GM23248 (cell line): ENCODE data around the gene LYZL2. TPM values are rescaled to one million over a fixed set of nuclear protein-coding genes. Genes with fewer than 3 reads are reported as not detected.
"Not testable (repeated sequence)": the region's sequence is repeated elsewhere in the genome, so short reads cannot be mapped to it uniquely, and the experiment has no call there.

Source experiments
- DNase-seq: peaks from one replicate; pipeline ENCODE4 v3.0.0-alpha.2; 2015
- H2AFZ ChIP-seq: fragments of 200-600 bp; sonication (generic); 2 replicates; pipeline ENCODE4 v1.6.1; 2016; ENCODE audit warnings: antibody characterized with exemption
- H3F3A ChIP-seq: fragments of 200-600 bp; sonication (generic); 2 replicates; pipeline ENCODE4 v1.6.1; 2016; ENCODE audit warnings: mild to moderate bottlenecking, antibody characterized with exemption, mixed run types; ENCODE audit not compliant: insufficient read depth
- H3K27ac ChIP-seq: fragments of 200-600 bp; sonication (generic); 2 replicates; pipeline ENCODE4 v1.5.1; 2016; ENCODE audit warnings: mild to moderate bottlenecking
- H3K27me3 ChIP-seq: fragments of 200-600 bp; sonication (generic); replicated peaks from 2 replicates; pipeline ENCODE4 v1.6.1; 2016; ENCODE audit warnings: mild to moderate bottlenecking; ENCODE audit not compliant: insufficient read depth
- H3K36me3 ChIP-seq: fragments of 200-600 bp; sonication (generic); 2 replicates; pipeline ENCODE4 v1.6.1; 2016; ENCODE audit warnings: low read depth, mild to moderate bottlenecking
- H3K4me1 ChIP-seq: fragments of 200-600 bp; sonication (generic); 2 replicates; pipeline ENCODE4 v1.6.1; 2016; ENCODE audit warnings: mild to moderate bottlenecking; ENCODE audit not compliant: insufficient read depth
- H3K4me2 ChIP-seq: fragments of 200-600 bp; sonication (generic); one replicate; pipeline ENCODE4 v1.6.1; 2016; ENCODE audit warnings: mild to moderate bottlenecking; ENCODE audit not compliant: unreplicated experiment
- H3K4me3 ChIP-seq: fragments of 200-600 bp; sonication (generic); 2 replicates; pipeline ENCODE4 v1.5.1; 2016; ENCODE audit warnings: mild to moderate bottlenecking
- H3K79me2 ChIP-seq: fragments of 200-600 bp; sonication (generic); 2 replicates; pipeline ENCODE4 v1.6.1; 2016; ENCODE audit warnings: mild to moderate bottlenecking; ENCODE audit not compliant: insufficient read depth
- H3K9ac ChIP-seq: fragments of 200-600 bp; sonication (generic); 2 replicates; pipeline ENCODE4 v1.6.1; 2016; ENCODE audit warnings: mild to moderate bottlenecking
- H3K9me2 ChIP-seq: fragments of 200-600 bp; sonication (generic); 2 replicates; pipeline ENCODE4 v1.6.1; 2016; ENCODE audit warnings: mixed run types, mild to moderate bottlenecking, moderate library complexity; ENCODE audit not compliant: insufficient read depth
- H3K9me3 ChIP-seq: fragments of 200-600 bp; sonication (generic); one replicate; pipeline ENCODE4 v1.6.1; 2017; ENCODE audit warnings: low read depth
- H4K20me1 ChIP-seq: fragments of 200-600 bp; sonication (generic); 2 replicates; pipeline ENCODE4 v1.6.0; 2016; ENCODE audit not compliant: insufficient read depth
- EZH2 ChIP-seq: fragments of 200-600 bp; sonication (generic); IDR thresholded peaks from 2 replicates; pipeline ENCODE4 v1.6.1; 2018; ENCODE audit warnings: antibody characterized with exemption, mild to moderate bottlenecking; ENCODE audit not compliant: insufficient read depth, poor library complexity, severe bottlenecking
- EZH2phosphoT487 ChIP-seq: fragments of 200-600 bp; sonication (generic); IDR thresholded peaks from 2 replicates; pipeline ENCODE4 v1.6.1; 2018; ENCODE audit warnings: antibody characterized with exemption, moderate library complexity, mild to moderate bottlenecking, low read depth; ENCODE audit not compliant: insufficient read depth
- whole genome bisulfite sequencing, 2 experiments: methylation state at CpG; one replicate each; pipeline ENCODE4 v1.1.6; 2015 to 2017; ENCODE audit warnings: low lambda C conversion rate in 2 of 2, low coverage in 1 of 2; ENCODE audit errors: missing lambda C conversion rate in 2 of 2; 5-methylcytosine and 5-hydroxymethylcytosine counted together
- in situ Hi-C: fragments of 300-500 bp; cut with MboI; formaldehyde crosslinking; loops from 2 replicates; pipeline ENCODE4 v1.15.0; 2020
- polyA plus RNA-seq: library from polyadenylated mRNA; unstranded; fragments of >200 nt; fragmentation: Nextera tagmentation; extraction: Ambion mirVana; gene quantifications from 2 replicates; pipeline ENCODE4 v1.2.1, GENCODE V29; 2016
- total RNA-seq: library from RNA; depleted of rRNA; stranded (reverse); fragments of >200 nt; shearing (Covaris generic); gene quantifications from 2 replicates; pipeline ENCODE4 v1.2.3, GENCODE V29; 2014

Gene LYZL2
- total and polyA plus RNA-seq, 2 experiments from 2014 or later, result not detected

DNA sequence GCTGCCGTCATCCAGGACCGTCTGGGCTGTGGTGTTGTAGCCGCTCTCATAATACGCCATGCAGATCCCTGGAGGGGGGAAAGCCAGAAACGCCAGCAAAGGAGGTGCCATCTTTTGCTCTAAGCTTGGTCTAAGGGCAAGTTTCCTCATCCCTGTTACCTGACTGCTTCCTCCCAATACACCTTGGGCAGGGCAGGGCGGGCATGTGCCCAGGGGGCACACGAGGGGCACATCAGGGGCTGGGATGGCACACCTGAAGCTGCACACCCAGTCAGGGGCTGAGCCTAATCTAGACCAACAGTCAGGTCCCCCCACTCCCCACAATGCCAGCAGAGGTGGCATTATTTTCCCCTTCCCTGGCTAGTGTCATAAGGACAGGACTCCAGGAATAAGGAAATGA is 3.4 kb downstream of the LYZL2 start:
- H3K9ac ChIP-seq, H3K9me2 ChIP-seq, H3K4me2 ChIP-seq, H3K4me3 ChIP-seq, H3K27ac ChIP-seq, H3K36me3 ChIP-seq, DNase-seq, H3K79me2 ChIP-seq, H3K9me3 ChIP-seq, H2AFZ ChIP-seq, H4K20me1 ChIP-seq, in situ Hi-C loops, H3K27me3 ChIP-seq: not testable (repeated sequence)
- peaks cover 11% of the 10 kb centered on the region for H3F3A ChIP-seq
- WGBS, 2 experiments, result 70 to 76% methylated on average over 6 to 7 of the region's 7 CpGs
- peaks cover 27% of the 10 kb centered on the region for H3K4me1 ChIP-seq

DNA sequence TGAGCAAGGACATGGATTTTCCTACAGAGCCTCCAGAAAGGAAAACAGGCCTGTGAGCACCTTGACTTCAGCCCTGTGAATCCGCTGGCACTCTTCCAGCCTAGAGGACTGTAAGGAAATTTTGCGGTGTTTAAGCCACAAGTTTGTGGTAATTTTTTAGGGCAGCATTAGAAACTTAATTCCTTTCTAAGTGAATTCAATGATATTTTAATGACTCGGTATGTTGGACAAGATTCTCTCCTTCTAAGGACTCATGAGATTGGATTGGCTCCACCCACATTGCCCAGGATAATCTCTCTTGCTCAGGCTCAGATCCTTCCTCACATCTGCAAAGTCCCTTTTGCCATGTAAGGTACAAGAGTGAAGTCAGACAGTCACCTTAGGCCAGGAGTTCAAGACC is 4.5 kb downstream of the LYZL2 start:
- Histone ChIP-seq H4K20me1 (no peaks in the 10 kb centered on the region), H3K27ac (no peak overlapping the region), H3K9me2 (no peaks in the 10 kb centered on the region), H3K27me3 (no peaks in the 10 kb centered on the region), H3K4me3 (no peak overlapping the region), H3K79me2 (no peaks in the 10 kb centered on the region), H3K4me2 (no peak overlapping the region), H3K4me1 (peaks cover 16% of the 10 kb centered on the region), H3K36me3 (no peaks in the 10 kb centered on the region), H3K9me3 (no peaks in the 10 kb centered on the region), H3K9ac (no peak overlapping the region), H3F3A (peaks cover under 1% of the 10 kb centered on the region; the same call in 1 of the 2 replicates), H2AFZ (no peak overlapping the region)
- WGBS, 2 experiments, result 67 to 79% methylated on average over 3 of the region's 3 CpGs
- peak; percentile 77 for DNase-seq
- in situ Hi-C loops, result no loop called here
- TF ChIP-seq EZH2phosphoT487, result no peak
- TF ChIP-seq EZH2, result no peak

DNA sequence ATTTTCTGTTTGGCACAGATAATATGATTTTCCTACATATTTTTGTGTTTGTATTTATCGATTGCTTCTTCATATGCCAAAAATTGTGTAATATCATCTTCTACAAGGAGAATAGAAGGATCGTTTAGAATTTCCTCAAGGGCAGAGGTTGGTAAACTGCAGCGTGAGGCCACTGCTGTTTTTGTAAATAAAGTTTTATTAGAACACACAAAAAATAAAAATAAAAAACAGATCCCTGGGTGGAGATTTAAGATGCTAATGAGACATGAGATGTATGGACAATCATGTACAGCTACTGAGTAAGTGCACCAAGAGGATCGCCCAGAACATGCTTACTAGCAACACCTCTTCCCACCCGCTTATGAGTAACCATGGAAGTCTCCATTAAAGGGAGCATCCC is 9.6 kb downstream of the LYZL2 start:
- H3K4me3 ChIP-seq, result no peak overlapping the region
- no peak overlapping the region for H3K27ac ChIP-seq
- no peaks in the 10 kb centered on the region for H3K27me3 ChIP-seq
- no peak for DNase-seq
- no peaks in the 10 kb centered on the region; the same call in 1 of the 2 replicates for H3F3A ChIP-seq
- H3K9ac ChIP-seq, result no peak overlapping the region
- no peak overlapping the region for H2AFZ ChIP-seq
- no peaks in the 10 kb centered on the region for H4K20me1 ChIP-seq
- no peak for TF ChIP-seq EZH2
- no peak for TF ChIP-seq EZH2phosphoT487
- no peaks in the 10 kb centered on the region for H3K9me2 ChIP-seq
- H3K4me2 ChIP-seq, result no peak overlapping the region
- in situ Hi-C loops, result no loop called here
- no peaks in the 10 kb centered on the region for H3K9me3 ChIP-seq
- 0 out of 2 replicates have a peak, but pooled peaks cover 9% of the 10 kb centered on the region for H3K4me1 ChIP-seq
- WGBS, 2 experiments, result 69 to 70% methylated on average over 5 of the region's 5 CpGs
- no peaks in the 10 kb centered on the region for H3K79me2 ChIP-seq
- H3K36me3 ChIP-seq, result no peaks in the 10 kb centered on the region

DNA sequence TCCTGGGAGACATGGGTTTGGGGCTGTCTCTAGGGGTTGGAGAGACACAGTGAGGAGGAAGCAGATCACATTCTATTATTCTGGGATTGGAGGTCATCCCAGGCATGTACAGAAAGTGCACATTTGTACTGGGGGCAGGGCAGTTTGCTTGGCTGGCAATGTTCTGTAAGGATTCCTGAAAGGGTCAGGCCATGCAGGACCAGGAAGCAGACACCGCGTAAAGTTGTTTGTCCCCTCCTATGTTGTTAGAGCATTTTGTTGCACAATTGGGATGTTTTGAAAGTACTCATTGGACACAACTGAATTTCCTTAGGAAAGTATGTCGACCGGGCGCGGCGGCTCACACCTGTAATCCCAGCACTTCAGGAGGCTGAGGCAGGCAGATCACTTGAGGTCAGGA is 12.5 kb downstream of the LYZL2 start:
- Histone ChIP-seq H2AFZ (no peak overlapping the region), H3K79me2 (no peaks in the 10 kb centered on the region), H3K4me1 (0 out of 2 replicates have a peak, but pooled peaks cover under 1% of the 10 kb centered on the region), H3K9me3 (no peaks in the 10 kb centered on the region), H3K4me3 (no peak overlapping the region), H4K20me1 (no peaks in the 10 kb centered on the region), H3K4me2 (no peak overlapping the region), H3K9me2 (no peaks in the 10 kb centered on the region), H3F3A (no peaks in the 10 kb centered on the region; the same call in 1 of the 2 replicates), H3K36me3 (no peaks in the 10 kb centered on the region), H3K9ac (no peak overlapping the region), H3K27ac (no peak overlapping the region), H3K27me3 (no peaks in the 10 kb centered on the region)
- TF ChIP-seq EZH2phosphoT487 (no peak), EZH2 (no peak)
- 97 to 99% methylated on average over 7 of the region's 7 CpGs for WGBS, 2 experiments
- no peak for DNase-seq
- in situ Hi-C loops, result no loop called here

GRCh38 chr10:30611041-30611440 is 18.5 kb downstream of the LYZL2 start:
- H4K20me1 ChIP-seq, DNase-seq, H3K9me3 ChIP-seq, H3K9me2 ChIP-seq, H3K27ac ChIP-seq, H2AFZ ChIP-seq, H3K27me3 ChIP-seq, H3K36me3 ChIP-seq, H3K79me2 ChIP-seq, H3K4me3 ChIP-seq, H3K4me2 ChIP-seq, H3K4me1 ChIP-seq, H3K9ac ChIP-seq, in situ Hi-C loops, H3F3A ChIP-seq: not testable (repeated sequence)
- 72% methylated on average over 8 of the region's 8 CpGs for WGBS, 2 experiments
